IPS-20b (cell line): ENCODE measurements around the gene RBM20.

Source experiments
- H3K27ac ChIP-seq: one replicate; pipeline ENCODE4 v1.5.1; 2013; ENCODE audit warnings: low read length
- H3K27me3 ChIP-seq: 2 replicates; pipeline ENCODE4 v1.6.1; 2013; ENCODE audit warnings: mild to moderate bottlenecking, low read length, inconsistent platforms; ENCODE audit not compliant: insufficient read depth
- H3K36me3 ChIP-seq: 2 replicates; pipeline ENCODE4 v1.6.1; 2013; ENCODE audit warnings: low read depth, mild to moderate bottlenecking, inconsistent platforms, low read length, moderate library complexity; ENCODE audit not compliant: insufficient read depth
- H3K4me1 ChIP-seq: 2 replicates; pipeline ENCODE4 v1.6.1; 2013; ENCODE audit warnings: mild to moderate bottlenecking, control low read depth, inconsistent platforms, low read length, moderate library complexity; ENCODE audit not compliant: insufficient read depth
- H3K4me3 ChIP-seq: 2 replicates; pipeline ENCODE4 v1.5.1; 2013; ENCODE audit warnings: mild to moderate bottlenecking, low read length, inconsistent platforms
- H3K9ac ChIP-seq: 2 replicates; pipeline ENCODE4 v1.6.1; 2013; ENCODE audit warnings: low read depth, mild to moderate bottlenecking, inconsistent platforms, low read length, moderate library complexity
- H3K9me3 ChIP-seq: 2 replicates; pipeline ENCODE4 v1.6.1; 2013; ENCODE audit warnings: mild to moderate bottlenecking, low read depth, low read length, inconsistent platforms; ENCODE audit not compliant: insufficient read depth

RBM20 gene

DNA sequence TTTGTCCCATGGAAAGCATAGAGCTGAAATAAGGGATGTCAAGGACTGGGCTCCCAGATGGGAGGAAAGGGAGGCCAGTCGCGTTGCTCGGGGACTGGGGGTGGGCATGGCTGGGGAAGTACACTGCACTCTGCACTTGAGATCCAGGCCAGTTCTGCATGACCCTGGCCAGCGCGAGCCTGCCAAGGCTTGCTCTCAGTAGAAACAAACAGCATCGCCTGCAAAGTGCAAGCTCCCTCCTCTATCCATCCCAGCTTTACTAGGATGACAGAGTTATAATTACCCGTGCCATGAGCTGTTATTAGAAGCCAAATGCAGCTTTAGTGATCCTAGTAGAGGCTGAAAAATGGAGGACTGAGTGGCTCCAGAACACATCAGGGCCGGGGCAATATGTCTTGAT lies 183.7 kb downstream of the RBM20 start:
- Histone ChIP-seq H3K4me3 (no peak overlapping the region), H3K27me3 (no peaks in the 10 kb centered on the region), H3K4me1 (peaks cover 7% of the 10 kb centered on the region; the same call in 1 of the 2 replicates), H3K9ac (no peak overlapping the region), H3K27ac (no peak overlapping the region), H3K9me3 (no peaks in the 10 kb centered on the region), H3K36me3 (no peaks in the 10 kb centered on the region)

- H3K9me3 ChIP-seq, result no peaks in the 10 kb centered on the region
- H3K9ac ChIP-seq, result no peak overlapping the region
- no peaks in the 10 kb centered on the region for H3K27me3 ChIP-seq
- no peaks in the 10 kb centered on the region for H3K36me3 ChIP-seq
- no peak overlapping the region for H3K4me3 ChIP-seq
- H3K27ac ChIP-seq, result no peak overlapping the region
- H3K4me1 ChIP-seq, result peaks cover 3% of the 10 kb centered on the region; the same call in 1 of the 2 replicates
These were observed 184.4 kb downstream of the RBM20 start for GRCh38 chr10:110828525-110828924.

GRCh38 chr10:110829721-110830410 lies 185.7 kb downstream of the RBM20 start:
- Histone ChIP-seq H3K27ac (no peak overlapping the region), H3K9ac (no peak overlapping the region), H3K4me1 (peaks cover 4% of the 10 kb centered on the region; the same call in 1 of the 2 replicates), H3K36me3 (no peaks in the 10 kb centered on the region), H3K27me3 (no peaks in the 10 kb centered on the region), H3K4me3 (no peak overlapping the region), H3K9me3 (no peaks in the 10 kb centered on the region)

DNA sequence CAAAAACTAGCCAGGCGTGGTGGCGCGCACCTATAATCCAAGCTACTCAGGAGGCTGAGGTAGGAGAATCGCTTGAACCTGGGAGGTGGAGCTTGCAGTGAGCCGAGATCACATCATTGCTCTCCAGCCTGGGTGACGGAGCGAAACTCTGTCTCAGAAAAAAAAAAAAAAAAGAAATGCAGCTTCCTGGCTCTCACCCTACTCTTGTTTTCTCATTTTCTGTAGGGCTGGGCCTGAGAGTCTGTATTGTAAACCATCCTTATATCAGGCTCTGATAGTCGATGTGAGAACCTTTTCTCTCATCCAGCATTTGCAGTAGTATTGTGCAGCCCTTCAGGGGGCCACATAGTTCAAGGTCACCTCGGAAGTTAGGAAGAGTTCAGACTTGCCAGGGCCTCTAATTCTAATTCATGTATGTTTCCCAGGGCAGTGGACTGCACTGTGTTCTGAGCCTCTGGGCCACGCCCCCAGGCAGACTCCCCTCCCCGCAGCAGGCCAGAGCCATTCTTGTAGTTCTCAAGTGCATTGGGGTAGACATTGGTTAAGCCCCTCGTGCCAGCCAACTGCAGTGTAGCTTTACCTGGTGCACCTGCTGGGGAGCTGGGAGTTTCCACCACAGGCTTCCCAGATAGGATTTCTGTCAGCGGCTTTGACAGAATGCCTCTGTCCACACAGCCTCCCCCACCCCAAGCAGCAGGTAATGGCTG lies 189.3 kb downstream of the RBM20 start:
- Histone ChIP-seq H3K4me1 (peaks cover 4% of the 10 kb centered on the region; the same call in 1 of the 2 replicates), H3K9me3 (no peaks in the 10 kb centered on the region), H3K9ac (no peak overlapping the region), H3K36me3 (no peaks in the 10 kb centered on the region), H3K27me3 (no peaks in the 10 kb centered on the region), H3K27ac (no peak overlapping the region), H3K4me3 (no peak overlapping the region)

GRCh38 chr10:110833941-110834628 lies 189.9 kb downstream of the RBM20 start:
- no peaks in the 10 kb centered on the region for H3K9me3 ChIP-seq
- no peak overlapping the region for H3K27ac ChIP-seq
- H3K27me3 ChIP-seq, result no peaks in the 10 kb centered on the region
- no peaks in the 10 kb centered on the region for H3K36me3 ChIP-seq
- no peak overlapping the region for H3K4me3 ChIP-seq
- H3K9ac ChIP-seq, result no peak overlapping the region
- peaks cover 4% of the 10 kb centered on the region; the same call in 1 of the 2 replicates for H3K4me1 ChIP-seq

DNA sequence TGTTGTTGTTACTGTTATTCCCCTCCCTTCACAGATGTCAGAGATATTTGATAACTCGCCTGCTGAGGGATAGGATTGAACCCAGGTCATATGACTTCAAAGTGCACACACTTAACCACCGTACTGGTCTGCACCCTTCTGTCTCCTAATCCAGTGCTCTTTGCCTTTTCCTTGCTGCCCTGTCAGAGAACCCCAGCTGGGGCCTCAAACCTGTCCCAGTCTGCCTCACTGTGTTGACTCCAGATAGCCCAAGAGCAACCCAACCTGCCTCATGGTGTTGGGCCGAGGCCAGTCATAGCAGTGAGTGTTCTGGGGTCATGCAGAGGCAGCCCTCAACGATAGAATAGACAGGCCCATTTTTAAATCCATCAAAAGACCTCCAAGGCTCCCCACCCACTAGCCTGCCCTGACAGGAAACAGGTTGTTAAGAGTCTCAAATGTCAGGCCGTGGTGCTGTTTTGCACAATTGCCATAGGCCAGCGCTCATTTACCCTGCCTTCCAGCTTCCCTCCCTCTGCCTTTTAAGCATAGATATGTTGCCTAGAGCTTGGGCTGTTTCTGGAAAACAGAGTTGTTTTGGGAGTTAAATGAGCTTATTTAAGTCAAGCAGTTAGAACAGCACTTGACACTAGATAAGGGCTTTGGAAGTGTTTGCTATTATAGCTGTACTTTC lies 190.6 kb downstream of the RBM20 start:
- H3K4me3 ChIP-seq, result no peak overlapping the region
- H3K4me1 ChIP-seq, result peaks cover 4% of the 10 kb centered on the region; the same call in 1 of the 2 replicates
- no peaks in the 10 kb centered on the region for H3K27me3 ChIP-seq
- no peak overlapping the region for H3K9ac ChIP-seq
- no peaks in the 10 kb centered on the region for H3K36me3 ChIP-seq
- H3K9me3 ChIP-seq, result no peaks in the 10 kb centered on the region
- no peak overlapping the region for H3K27ac ChIP-seq

GRCh38 chr10:110835841-110836240 lies 191.7 kb downstream of the RBM20 start:
- Histone ChIP-seq H3K9me3 (no peaks in the 10 kb centered on the region), H3K4me3 (no peak overlapping the region), H3K9ac (no peak overlapping the region), H3K27me3 (no peaks in the 10 kb centered on the region), H3K36me3 (no peaks in the 10 kb centered on the region), H3K27ac (no peak overlapping the region), H3K4me1 (peaks cover 4% of the 10 kb centered on the region; the same call in 1 of the 2 replicates)

- Histone ChIP-seq H3K9ac (no peak overlapping the region), H3K4me1 (peaks cover 4% of the 10 kb centered on the region; the same call in 1 of the 2 replicates), H3K27me3 (no peaks in the 10 kb centered on the region), H3K4me3 (no peak overlapping the region), H3K9me3 (no peaks in the 10 kb centered on the region), H3K36me3 (no peaks in the 10 kb centered on the region), H3K27ac (no peak overlapping the region)
These were observed 192.6 kb downstream of the RBM20 start for GRCh38 chr10:110836706-110837105.

GRCh38 chr10:110837418-110838171 lies 193.5 kb downstream of the RBM20 start:
- H3K9ac ChIP-seq, result no peak overlapping the region
- peaks cover 4% of the 10 kb centered on the region; the same call in 1 of the 2 replicates for H3K4me1 ChIP-seq
- no peak overlapping the region for H3K27ac ChIP-seq
- no peak overlapping the region for H3K4me3 ChIP-seq
- no peaks in the 10 kb centered on the region for H3K36me3 ChIP-seq
- no peaks in the 10 kb centered on the region for H3K9me3 ChIP-seq
- H3K27me3 ChIP-seq, result no peaks in the 10 kb centered on the region

DNA sequence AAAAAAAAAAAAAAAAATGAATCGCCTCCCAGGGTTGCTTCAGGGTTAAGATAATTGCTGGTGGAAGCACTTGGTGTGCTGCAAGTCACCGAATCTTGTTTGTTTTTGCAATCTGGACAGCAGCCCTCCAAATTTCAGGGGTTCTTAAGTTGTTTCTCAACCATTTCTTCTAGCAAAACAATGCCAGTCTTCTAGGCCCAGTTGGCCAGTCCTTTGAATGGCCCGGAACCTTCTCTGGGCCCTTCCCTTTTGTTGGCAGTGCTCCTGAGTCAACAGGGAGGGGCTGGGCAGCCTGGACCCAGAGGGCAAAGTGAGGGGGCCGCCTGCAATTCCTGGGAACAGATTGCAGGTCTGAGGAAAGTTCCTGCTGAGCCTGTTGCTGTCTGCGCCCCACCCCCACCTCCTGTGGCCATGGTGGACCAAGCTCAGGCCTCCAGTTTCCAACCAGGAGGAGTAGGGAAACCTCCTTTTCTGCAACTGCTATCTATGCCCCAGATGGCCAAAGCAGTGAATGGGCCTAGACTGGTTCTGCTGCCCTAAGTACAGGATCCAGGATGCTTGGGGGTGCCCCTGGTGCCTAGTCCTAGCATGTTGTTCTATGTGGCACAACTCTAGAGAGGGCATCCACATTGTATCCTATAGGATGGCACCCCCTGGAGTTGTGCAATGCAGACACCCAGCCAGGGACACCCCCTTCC lies 196.2 kb downstream of the RBM20 start:
- no peak overlapping the region for H3K27ac ChIP-seq
- no peaks in the 10 kb centered on the region for H3K9me3 ChIP-seq

More for the DNA sequence above, 196.2 kb downstream of the RBM20 start:
- no peak overlapping the region for H3K9ac ChIP-seq
- H3K4me3 ChIP-seq, result no peak overlapping the region
- H3K4me1 ChIP-seq, result no peaks in the 10 kb centered on the region
- H3K36me3 ChIP-seq, result no peaks in the 10 kb centered on the region
- no peaks in the 10 kb centered on the region for H3K27me3 ChIP-seq
